Neural progenitor cell (in vitro differentiated cells): Measurements from ENCODE around the gene ABRACL. TPM values are rescaled to one million over a fixed set of nuclear protein-coding genes. Genes with fewer than 3 reads are reported as not detected.

Experiments
- DNase-seq: peaks from one replicate; pipeline ENCODE4 v3.0.0-alpha.2; 2016; ENCODE audit warnings: low spot score
- H2AFZ ChIP-seq: fragments of 200-600 bp; sonication (generic); replicated peaks from 2 replicates; pipeline ENCODE4 v1.6.1; 2016; ENCODE audit warnings: antibody characterized with exemption
- H3F3A ChIP-seq: fragments of 200-600 bp; sonication (generic); 2 replicates; pipeline ENCODE4 v1.6.1; 2016; ENCODE audit warnings: antibody characterized with exemption, low read depth
- H3K27ac ChIP-seq: fragments of 200-600 bp; sonication (generic); 2 replicates; pipeline ENCODE4 v1.5.1; 2016; ENCODE audit warnings: mild to moderate bottlenecking
- H3K27me3 ChIP-seq: fragments of 200-600 bp; sonication (generic); 2 replicates; pipeline ENCODE4 v1.6.1; 2016; ENCODE audit warnings: mild to moderate bottlenecking, moderate library complexity
- H3K36me3 ChIP-seq: fragments of 200-600 bp; sonication (generic); 2 replicates; pipeline ENCODE4 v1.5.1; 2016
- H3K4me1 ChIP-seq: fragments of 200-600 bp; sonication (generic); 2 replicates; pipeline ENCODE4 v1.6.1; 2016; ENCODE audit warnings: mixed run types
- H3K4me2 ChIP-seq: fragments of 200-600 bp; sonication (generic); 2 replicates; pipeline ENCODE4 v1.6.1; 2016
- H3K4me3 ChIP-seq: fragments of 200-600 bp; sonication (generic); 2 replicates; pipeline ENCODE4 v1.5.1; 2016
- H3K79me2 ChIP-seq: fragments of 200-600 bp; sonication (generic); 2 replicates; pipeline ENCODE4 v1.6.1; 2016; ENCODE audit warnings: low read depth
- H3K9ac ChIP-seq: fragments of 200-600 bp; sonication (generic); 2 replicates; pipeline ENCODE4 v1.6.1; 2016
- H3K9me3 ChIP-seq: fragments of 200-600 bp; sonication (generic); 2 replicates; pipeline ENCODE4 v1.5.1; 2016; ENCODE audit warnings: low read depth
- H4K20me1 ChIP-seq: fragments of 200-600 bp; sonication (generic); 2 replicates; pipeline ENCODE4 v1.6.1; 2016; ENCODE audit warnings: low read depth
- H3K27ac Mint-ChIP-seq: 3 replicates; pipeline ENCODE4 v1.8.0; 2021; ENCODE audit warnings: mixed read lengths
- H3K27me3 Mint-ChIP-seq: 2 replicates; pipeline ENCODE4 v1.8.0; 2022; ENCODE audit warnings: low read depth, mild to moderate bottlenecking, inconsistent platforms, moderate library complexity, mixed read lengths; ENCODE audit not compliant: insufficient read depth
- H3K36me3 Mint-ChIP-seq: 3 replicates; pipeline ENCODE4 v1.8.0; 2021; ENCODE audit warnings: mixed read lengths
- H3K4me1 Mint-ChIP-seq: 3 replicates; pipeline ENCODE4 v1.8.0; 2021; ENCODE audit warnings: mixed read lengths
- H3K4me3 Mint-ChIP-seq: 3 replicates; pipeline ENCODE4 v1.8.0; 2021; ENCODE audit warnings: mild to moderate bottlenecking, moderate library complexity, mixed read lengths
- H3K9me3 Mint-ChIP-seq: 3 replicates; pipeline ENCODE4 v1.8.0; 2020; ENCODE audit warnings: mixed read lengths
- EZH2 ChIP-seq: fragments of 200-600 bp; sonication (generic); IDR thresholded peaks from 2 replicates; pipeline ENCODE4 v1.6.1; 2017; ENCODE audit warnings: antibody characterized with exemption, mild to moderate bottlenecking, moderate library complexity
- EZH2phosphoT487 ChIP-seq: fragments of 200-600 bp; sonication (generic); IDR thresholded peaks from 2 replicates; pipeline ENCODE4 v1.6.1; 2017; ENCODE audit warnings: antibody characterized with exemption
- total RNA-seq: library from RNA; depleted of rRNA; stranded (reverse); fragments of >200 nt; gene quantifications from 2 replicates; pipeline ENCODE4 v1.2.3, GENCODE V29; 2015; ENCODE audit warnings: low replicate concordance
- TF ChIP-seq, protein P1 (sequence below): fragments of 200-600 bp; sonication (generic); IDR thresholded peaks from 2 replicates; pipeline ENCODE4 v1.5.1; 2017; ENCODE audit warnings: antibody characterized with exemption, mild to moderate bottlenecking

The ABRACL gene
- total RNA-seq, 1 donor from 2014 or later: 242 TPM

DNA sequence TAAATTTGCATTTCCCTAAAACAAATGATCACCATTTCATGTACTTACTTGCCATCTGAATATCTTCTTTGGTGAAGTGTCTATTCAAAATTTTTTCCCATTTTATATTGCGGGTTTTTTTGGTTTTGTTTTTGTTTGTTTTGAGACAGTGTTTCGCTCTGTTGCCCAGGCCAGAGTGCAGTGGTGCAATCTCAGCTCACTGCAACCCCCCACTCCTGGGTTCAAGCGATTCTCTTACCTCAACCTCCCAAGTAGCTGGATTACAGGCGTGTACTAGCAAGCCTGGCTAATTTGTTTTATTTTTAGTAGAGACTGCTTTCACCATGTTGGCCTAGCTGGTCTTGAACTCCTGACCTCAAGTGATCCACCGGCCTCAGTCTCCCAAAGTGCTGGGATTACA, 31.4 kb upstream of the ABRACL start:
- Histone ChIP-seq H2AFZ (no peak overlapping the region), H4K20me1 (no peaks in the 10 kb centered on the region), H3K27ac (no peak overlapping the region), H3K4me1 (no peaks in the 10 kb centered on the region), H3K79me2 (no peaks in the 10 kb centered on the region), H3K36me3 (no peaks in the 10 kb centered on the region), H3K27me3 (no peaks in the 10 kb centered on the region), H3K4me2 (no peak overlapping the region), H3K4me3 (no peak overlapping the region), H3F3A (no peaks in the 10 kb centered on the region), H3K9ac (no peak overlapping the region), H3K9me3 (no peaks in the 10 kb centered on the region)
- Mint-ChIP-seq H3K36me3 (no peaks in the 10 kb centered on the region), H3K27me3 (peaks cover 2% of the 10 kb centered on the region), H3K27ac (no peak overlapping the region), H3K9me3 (no peaks in the 10 kb centered on the region), H3K4me1 (no peaks in the 10 kb centered on the region), H3K4me3 (no peak overlapping the region)
- no peak for TF ChIP-seq EZH2
- TF ChIP-seq, protein P1, sequence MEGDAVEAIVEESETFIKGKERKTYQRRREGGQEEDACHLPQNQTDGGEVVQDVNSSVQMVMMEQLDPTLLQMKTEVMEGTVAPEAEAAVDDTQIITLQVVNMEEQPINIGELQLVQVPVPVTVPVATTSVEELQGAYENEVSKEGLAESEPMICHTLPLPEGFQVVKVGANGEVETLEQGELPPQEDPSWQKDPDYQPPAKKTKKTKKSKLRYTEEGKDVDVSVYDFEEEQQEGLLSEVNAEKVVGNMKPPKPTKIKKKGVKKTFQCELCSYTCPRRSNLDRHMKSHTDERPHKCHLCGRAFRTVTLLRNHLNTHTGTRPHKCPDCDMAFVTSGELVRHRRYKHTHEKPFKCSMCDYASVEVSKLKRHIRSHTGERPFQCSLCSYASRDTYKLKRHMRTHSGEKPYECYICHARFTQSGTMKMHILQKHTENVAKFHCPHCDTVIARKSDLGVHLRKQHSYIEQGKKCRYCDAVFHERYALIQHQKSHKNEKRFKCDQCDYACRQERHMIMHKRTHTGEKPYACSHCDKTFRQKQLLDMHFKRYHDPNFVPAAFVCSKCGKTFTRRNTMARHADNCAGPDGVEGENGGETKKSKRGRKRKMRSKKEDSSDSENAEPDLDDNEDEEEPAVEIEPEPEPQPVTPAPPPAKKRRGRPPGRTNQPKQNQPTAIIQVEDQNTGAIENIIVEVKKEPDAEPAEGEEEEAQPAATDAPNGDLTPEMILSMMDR: no peak
- no peak for TF ChIP-seq EZH2phosphoT487
- DNase-seq: no peak

- H3K79me2 ChIP-seq: no peaks in the 10 kb centered on the region
- H2AFZ ChIP-seq: no peak overlapping the region
- H4K20me1 ChIP-seq: no peaks in the 10 kb centered on the region
- H3K36me3 ChIP-seq: no peaks in the 10 kb centered on the region
- TF ChIP-seq EZH2 (no peak), EZH2phosphoT487 (no peak)
- TF ChIP-seq, protein P1: no peak
- H3F3A ChIP-seq: no peaks in the 10 kb centered on the region
- no peaks in the 10 kb centered on the region for H3K4me1 ChIP-seq
- Mint-ChIP-seq H3K4me3 (no peak overlapping the region), H3K4me1 (no peaks in the 10 kb centered on the region), H3K36me3 (no peaks in the 10 kb centered on the region), H3K27ac (no peak overlapping the region), H3K9me3 (no peaks in the 10 kb centered on the region), H3K27me3 (no peaks in the 10 kb centered on the region)
- no peak for DNase-seq
- no peak overlapping the region for H3K9ac ChIP-seq
- no peak overlapping the region for H3K27ac ChIP-seq
- no peak overlapping the region for H3K4me3 ChIP-seq
- no peak overlapping the region for H3K4me2 ChIP-seq
- no peaks in the 10 kb centered on the region for H3K9me3 ChIP-seq
- H3K27me3 ChIP-seq: no peaks in the 10 kb centered on the region
Measured at GRCh38 chr6:138999949-139000725, 28.4 kb upstream of the ABRACL start.

GRCh38 chr6:139003751-139004150, 24.8 kb upstream of the ABRACL start:
- no peak overlapping the region for H2AFZ ChIP-seq
- no peaks in the 10 kb centered on the region for H3K79me2 ChIP-seq
- H3K27me3 ChIP-seq: no peaks in the 10 kb centered on the region
- Mint-ChIP-seq H3K9me3 (no peaks in the 10 kb centered on the region), H3K27me3 (peaks cover 8% of the 10 kb centered on the region), H3K4me3 (no peak overlapping the region), H3K36me3 (no peaks in the 10 kb centered on the region), H3K4me1 (no peaks in the 10 kb centered on the region), H3K27ac (no peak overlapping the region)
- DNase-seq: no peak
- H3F3A ChIP-seq: no peaks in the 10 kb centered on the region
- no peak overlapping the region for H3K9ac ChIP-seq
- H3K9me3 ChIP-seq: no peaks in the 10 kb centered on the region
- no peaks in the 10 kb centered on the region for H3K4me1 ChIP-seq
- H4K20me1 ChIP-seq: no peaks in the 10 kb centered on the region
- H3K4me2 ChIP-seq: no peak overlapping the region
- H3K27ac ChIP-seq: no peak overlapping the region
- TF ChIP-seq, protein P1: no peak
- TF ChIP-seq EZH2phosphoT487 (no peak), EZH2 (no peak)
- no peak overlapping the region for H3K4me3 ChIP-seq
- no peaks in the 10 kb centered on the region for H3K36me3 ChIP-seq
